Panc1 (cell line): ENCODE data around the gene LSMEM2. TPM values are rescaled to one million over a fixed set of nuclear protein-coding genes. Genes with fewer than 3 reads are reported as not detected.

Experiments used
- ATAC-seq: fragments of 200-7000 bp; cut with Tn5 transposase; 2 replicates; pipeline ENCODE4 v1.9.1; 2020; ENCODE audit warnings: mild to moderate bottlenecking, moderate library complexity
- BruUV-seq: library from RNA; stranded (reverse); fragments of 400-500 nt; replicated peaks from 2 replicates; lab custom pipeline; 2021; lab: Mats Ljungman, UMichigan
- CTCF ChIA-PET: fragments of 300-600 bp; sonication (Branson Sonifier 250); formaldehyde crosslinking; loops from one replicate; lab custom pipeline; 2022; ENCODE audit warnings: antibody characterized with exemption; lab: Charles Lee
- POLR2A ChIA-PET: fragments of 300-600 bp; sonication (Branson Sonifier 250); formaldehyde crosslinking; loops from one replicate; lab custom pipeline; 2022; ENCODE audit warnings: antibody characterized with exemption; lab: Charles Lee
- DNase-seq: peaks from one replicate; pipeline ENCODE4 v3.0.0-alpha.2; 2010; ENCODE audit warnings: low read depth, low spot score
- H3K27ac ChIP-seq: 2 replicates; pipeline ENCODE4 v1.5.1; 2011; ENCODE audit warnings: mild to moderate bottlenecking, low read length, inconsistent platforms
- H3K27me3 ChIP-seq: fragments of 200-500 bp; sonication (Bioruptor generic); 2 replicates; pipeline ENCODE4 v1.6.0; 2014; ENCODE audit warnings: low read length, inconsistent platforms; ENCODE audit not compliant: control insufficient read depth, insufficient read depth
- H3K36me3 ChIP-seq: fragments of 200-500 bp; sonication (Bioruptor generic); 2 replicates; pipeline ENCODE4 v1.5.1; 2014; ENCODE audit warnings: inconsistent platforms, mild to moderate bottlenecking, low read length, moderate library complexity; ENCODE audit not compliant: control insufficient read depth, insufficient read depth
- H3K4me1 ChIP-seq: 2 replicates; pipeline ENCODE4 v1.5.1; 2011; ENCODE audit warnings: inconsistent platforms, mild to moderate bottlenecking, low read length, moderate library complexity; ENCODE audit not compliant: control insufficient read depth, insufficient read depth
- H3K4me3 ChIP-seq, 2 experiments: 2 replicates each; pipeline ENCODE4 v1.5.1; 2011 to 2012; ENCODE audit warnings: low read depth in 2 of 2, low read length in 2 of 2, mild to moderate bottlenecking in 2 of 2, inconsistent platforms in 1 of 2, moderate library complexity in 1 of 2
- H3K9me3 ChIP-seq: fragments of 200-500 bp; sonication (Bioruptor generic); 2 replicates; pipeline ENCODE4 v1.5.1; 2014; ENCODE audit warnings: low read depth, mild to moderate bottlenecking, inconsistent platforms, low read length, moderate library complexity; ENCODE audit not compliant: control insufficient read depth, insufficient read depth
- CTCF ChIP-seq: fragments of 450-650 bp; IDR thresholded peaks from 2 replicates; pipeline ENCODE4 v1.5.1; 2017; ENCODE audit warnings: mild to moderate bottlenecking
- POLR2AphosphoS5 ChIP-seq: IDR thresholded peaks from 2 replicates; pipeline ENCODE4 v1.6.1; 2012; ENCODE audit warnings: mild to moderate bottlenecking, low read depth, low read length, moderate library complexity
- REST ChIP-seq, 2 experiments: IDR thresholded peaks; 2 replicates each; pipeline ENCODE4 v1.6.1; 2011 to 2012; ENCODE audit warnings: low read depth in 2 of 2, control low read depth in 1 of 2, low read length in 1 of 2, mild to moderate bottlenecking in 1 of 2, moderate library complexity in 1 of 2; ENCODE audit not compliant: insufficient read depth in 1 of 2
- SIN3A ChIP-seq: IDR thresholded peaks from 2 replicates; pipeline ENCODE4 v1.6.1; 2012; ENCODE audit warnings: low read depth, mild to moderate bottlenecking, low read length, moderate library complexity, borderline replicate concordance; ENCODE audit not compliant: insufficient read depth
- in situ Hi-C: cut with HindIII; loops from 2 replicates; pipeline ENCODE4 v1.10.0; 2016; ENCODE audit warnings: low sequenced_read_pairs, low pct_unique_long_range_greater_than_20kb
- intact Hi-C: fragments of 100-400 bp; cut with micrococcal nuclease; formaldehyde crosslinking; loops from one replicate; pipeline ENCODE4 v1.10.0; 2022; ENCODE audit not compliant: unreplicated experiment
- total RNA-seq: library from RNA; stranded (reverse); gene quantifications from one replicate; pipeline ENCODE4 v1.2.1, GENCODE V29; 2021; ENCODE audit not compliant: unreplicated experiment

The LSMEM2 gene
- total RNA-seq, 1 experiment from 2014 or later: not detected

GRCh38 chr3:50231581-50231980 is 47.3 kb upstream of the LSMEM2 start:
- H3K36me3 ChIP-seq: no peaks in the 10 kb centered on the region
- ChIA-PET POLR2A (no interaction called here), CTCF (no interaction called here)
- DNase-seq (no peak), ATAC-seq (no peak)
- no TSS peak for BruUV-seq
- TF ChIP-seq CTCF (no peak), POLR2AphosphoS5 (no peak), REST (IDR thresholded peaks at IDR 0.05; ENCODE audit: insufficient read depth in 1 of 2, low read depth in 2 of 2, low read length in 1 of 2) (no peak)
- no peak overlapping the region for H3K27ac ChIP-seq
- in situ Hi-C loops: no loop called here
- H3K27me3 ChIP-seq: no peaks in the 10 kb centered on the region
- intact Hi-C loops: no loop called here
- no peaks in the 10 kb centered on the region; the same call in 1 of the 2 replicates for H3K4me1 ChIP-seq
- no peaks in the 10 kb centered on the region for H3K9me3 ChIP-seq
- no peak overlapping the region for H3K4me3 ChIP-seq

DNA sequence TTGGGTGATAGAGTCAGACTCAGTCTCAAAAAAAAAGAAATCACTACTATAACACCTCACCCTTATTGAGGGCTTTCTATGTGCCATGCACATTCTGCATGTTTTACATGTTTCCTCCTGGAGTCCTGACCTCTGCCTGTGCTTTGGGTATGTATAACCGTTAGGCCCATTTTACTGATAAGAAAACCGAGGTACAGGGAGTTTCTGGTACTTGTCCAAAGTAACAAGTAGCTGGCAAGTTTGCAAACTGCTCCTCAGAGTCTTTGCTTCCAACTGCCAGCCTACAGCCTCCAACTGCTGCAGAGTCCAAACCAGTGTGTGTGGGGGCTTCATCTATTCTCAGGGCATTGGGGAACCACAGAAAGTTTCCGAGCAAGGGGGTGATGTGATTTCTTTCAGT is 46.6 kb upstream of the LSMEM2 start:
- H3K36me3 ChIP-seq: no peaks in the 10 kb centered on the region; the same call in 1 of the 2 replicates
- ChIA-PET POLR2A (no interaction called here), CTCF (no interaction called here)
- TF ChIP-seq CTCF: no peak
- TF ChIP-seq POLR2AphosphoS5: no peak
- TF ChIP-seq SIN3A: no peak
- no TSS peak for BruUV-seq
- H3K9me3 ChIP-seq: no peaks in the 10 kb centered on the region
- H3K27ac ChIP-seq: no peak overlapping the region
- ATAC-seq (no peak), DNase-seq (no peak)
- in situ Hi-C loops: no loop called here
- H3K4me1 ChIP-seq: no peaks in the 10 kb centered on the region; the same call in 1 of the 2 replicates
- intact Hi-C loops: no loop called here
- H3K4me3 ChIP-seq: no peak overlapping the region
- no peaks in the 10 kb centered on the region for H3K27me3 ChIP-seq
